K562 (cell line): Measurements from ENCODE around the gene RASD1. TPM values are rescaled to one million over a fixed set of nuclear protein-coding genes. Genes with fewer than 3 reads are reported as not detected.

Experiments used
- ATAC-seq: fragments of 200-7000 bp; cut with Tn5 transposase; 3 replicates; pipeline ENCODE4 v1.9.1; 2020; ENCODE audit warnings: moderate library complexity
- BruUV-seq: library from RNA; stranded (reverse); fragments of 400-500 nt; replicated peaks from 2 replicates; lab custom pipeline; 2021; lab: Mats Ljungman, UMichigan
- CTCF ChIA-PET: fragments of 300-600 bp; formaldehyde crosslinking; extraction: SDS; loops from one replicate; lab custom pipeline; 2021; ENCODE audit warnings: low intra/inter-chr PET ratio; lab: Yijun Ruan, JAX
- POLR2A ChIA-PET: fragments of 300-600, 350-650 bp; sonication (Branson Sonifier 250); formaldehyde crosslinking; extraction: SDS; loops from one replicate; lab custom pipeline; 2021; ENCODE audit warnings: antibody characterized with exemption, inconsistent platforms; lab: Yijun Ruan, JAX
- DNase-seq, 4 experiments: peaks; one replicate each; pipeline versions ENCODE4 v3.0.0 to v3.0.0-alpha.2; 2011 to 2018; ENCODE audit warnings: low spot score in 3 of 4, mixed read lengths in 3 of 4; ENCODE audit errors: extremely low read depth in 1 of 4
- FAIRE-seq: peaks from 2 replicates; lab custom pipeline; 2011; peaks lifted over from hg19 to GRCh38; lab: Jason Lieb, UNC
- H2AFZ ChIP-seq: 2 replicates; pipeline ENCODE4 v1.6.0; 2011; ENCODE audit warnings: low read depth, low read length, control low read depth, inconsistent platforms
- H3K27ac ChIP-seq: fragments of 200-600 bp; 3 replicates; pipeline ENCODE4 v1.8.0; 2011; ENCODE audit warnings: low read depth, mild to moderate bottlenecking, control low read depth, inconsistent platforms, low read length, moderate library complexity, mixed read lengths; ENCODE audit errors: extremely low read depth
- H3K27me3 ChIP-seq, 2 experiments: fragments of 300-600 bp in 1 of 2; 2 replicates in 1 of 2; 3 replicates in 1 of 2; pipeline versions ENCODE4 v1.6.0 to v1.8.0; 2011; ENCODE audit warnings: inconsistent platforms in 2 of 2, low read length in 2 of 2, mild to moderate bottlenecking in 1 of 2, mixed read lengths in 1 of 2, moderate library complexity in 1 of 2; ENCODE audit not compliant: control insufficient read depth in 2 of 2, insufficient read depth in 2 of 2
- H3K36me3 ChIP-seq: fragments of 300-600 bp; 3 replicates; pipeline ENCODE4 v1.8.0; 2011; ENCODE audit warnings: mild to moderate bottlenecking, low read length, inconsistent platforms; ENCODE audit not compliant: control insufficient read depth, insufficient read depth
- H3K4me1 ChIP-seq, 2 experiments: fragments of 200-600 bp in 1 of 2; replicated peaks in 1 of 2; 2 replicates in 1 of 2; 3 replicates in 1 of 2; pipeline versions ENCODE4 v1.5.1 to v1.8.0; 2011; ENCODE audit warnings: inconsistent platforms in 2 of 2, low read length in 2 of 2, mild to moderate bottlenecking in 1 of 2, mixed read lengths in 1 of 2, moderate library complexity in 1 of 2; ENCODE audit not compliant: control insufficient read depth in 2 of 2, insufficient read depth in 2 of 2
- H3K4me2 ChIP-seq: 2 replicates; pipeline ENCODE4 v1.6.1; 2011; ENCODE audit warnings: low read length, control low read depth, inconsistent platforms, mixed read lengths; ENCODE audit not compliant: insufficient read depth
- H3K4me3 ChIP-seq: fragments of 200-600 bp; sonication (generic), shearing (Covaris generic); 2 replicates; pipeline ENCODE4 v1.5.1; 2016; ENCODE audit warnings: control low read depth, inconsistent platforms
- H3K79me2 ChIP-seq: fragments of 200-600 bp; 3 replicates; pipeline ENCODE4 v1.8.0; 2011; ENCODE audit warnings: low read length, inconsistent platforms; ENCODE audit not compliant: control insufficient read depth, insufficient read depth
- H3K9ac ChIP-seq, 2 experiments: 2 replicates each; pipeline versions ENCODE4 v1.6.0 to v1.6.1; 2011; ENCODE audit warnings: low read depth in 2 of 2, low read length in 2 of 2, control low read depth in 1 of 2, inconsistent platforms in 1 of 2, mild to moderate bottlenecking in 1 of 2, mixed read lengths in 1 of 2; ENCODE audit not compliant: insufficient read depth in 1 of 2
- H3K9me1 ChIP-seq: one replicate; pipeline ENCODE4 v1.6.0; 2011; ENCODE audit warnings: inconsistent platforms, mild to moderate bottlenecking, low read length, moderate library complexity; ENCODE audit not compliant: control insufficient read depth, insufficient read depth
- H3K9me3 ChIP-seq: replicated peaks from 2 replicates; pipeline ENCODE4 v1.5.1; 2011; ENCODE audit warnings: low read depth, low read length, inconsistent platforms; ENCODE audit not compliant: control insufficient read depth, insufficient read depth
- H4K20me1 ChIP-seq: replicated peaks from 2 replicates; pipeline ENCODE4 v1.6.1; 2011; ENCODE audit warnings: low read length, inconsistent platforms, mixed read lengths; ENCODE audit not compliant: control insufficient read depth, insufficient read depth
- ELF1 ChIP-seq: fragments of 200-800 bp; sonication (Bioruptor generic); IDR thresholded peaks from 2 replicates; pipeline ENCODE4 v1.6.1; 2016; ENCODE audit warnings: missing genetic modification characterization, missing compliant biosample characterization
- L3MBTL2 ChIP-seq: fragments of 450-650 bp; IDR thresholded peaks from 2 replicates; pipeline ENCODE4 v1.6.1; 2016; ENCODE audit warnings: mild to moderate bottlenecking, moderate library complexity
- RFX5 ChIP-seq: IDR thresholded peaks from 2 replicates; pipeline ENCODE4 v1.6.1; 2011; ENCODE audit warnings: low read depth, mild to moderate bottlenecking, improper control_type of control experiment, low read length
- ZHX1 ChIP-seq: fragments of 150-350 bp; conservative IDR thresholded peaks from 2 replicates; pipeline ENCODE4 v1.6.1; 2014; ENCODE audit warnings: low read length
- ZNF24 ChIP-seq: fragments of 450-650 bp; IDR thresholded peaks from 2 replicates; pipeline ENCODE4 v1.6.1; 2016
- WGBS: fragments of 100-300 bp; shearing (Covaris generic); methylation state at CpG from one replicate; pipeline ENCODE4 v1.1.6; 2016; ENCODE audit warnings: low coverage, mixed read lengths; ENCODE audit not compliant: insufficient coverage; ENCODE audit errors: missing lambda C conversion rate; 5-methylcytosine and 5-hydroxymethylcytosine counted together
- in situ Hi-C: fragments of 300-500 bp; cut with MboI; formaldehyde crosslinking; loops from 4 replicates; pipeline ENCODE4 v1.15.0; 2018; ENCODE audit warnings: inconsistent platforms, mixed read lengths
- intact Hi-C: fragments of 100-400 bp; cut with micrococcal nuclease; formaldehyde crosslinking; loops from 2 replicates; pipeline ENCODE4 v1.14.2; 2022
- polyA plus RNA-seq, 8 experiments: library from polyadenylated mRNA; depleted of rRNA in 4 of 8; stranded (reverse) in 5 of 8; unstranded in 3 of 8; fragments of >200 nt; fragmentation: Nextera tagmentation in 2 of 8; fragmentation: Illumina TruSeq in 1 of 8; extraction: Ambion mirVana in 2 of 8; extraction: Trizol in 1 of 8; gene quantifications; 2 replicates each; pipeline versions ENCODE4 v1.2.1 to v1.2.3, GENCODE V29; 2011 to 2014; ENCODE audit warnings: inconsistent platforms in 1 of 8, missing spikeins in 1 of 8
- total RNA-seq, 7 experiments: library from RNA; depleted of rRNA in 6 of 7; stranded (reverse); fragments of >200 nt in 6 of 7; fragmentation: Illumina TruSeq in 2 of 7; extraction: Trizol in 2 of 7; gene quantifications; 2 replicates each; pipeline versions ENCODE4 v1.2.1 to v1.2.3, GENCODE V29; 2011 to 2021; ENCODE audit warnings: low replicate concordance in 1 of 7

RASD1 gene
- total and polyA plus RNA-seq, 9 of the 15 experiments (the other 6 are each of a cell fraction or from before 2014, with no cell fraction given): 0.11 TPM; not detected in 8

- TF ChIP-seq L3MBTL2: peak; percentile 25; the same call in 1 of the 2 replicates
- TF ChIP-seq ZHX1: no peak
Measured at GRCh38 chr17:17537311-17538099, 41.3 kb upstream of the RASD1 start (continued).

- FAIRE-seq (no peak), DNase-seq (no peak), ATAC-seq (no peak)
- POLR2A ChIA-PET: no interaction called here
- Histone ChIP-seq H3K4me1 (peaks cover 5 to 27% of the 10 kb centered on the region in 2 experiments; a peak in 4 of 5 replicates), H3K9ac (peak overlapping the region in 1 of 2 experiments; percentile 52; a peak in 1 of 4 replicates), H3K9me1 (no peaks in the 10 kb centered on the region), H3K27ac (no peak overlapping the region), H3K36me3 (no peaks in the 10 kb centered on the region), H3K27me3 (no peaks in the 10 kb centered on the region), H4K20me1 (no peaks in the 10 kb centered on the region), H3K79me2 (no peaks in the 10 kb centered on the region), H3K4me2 (no peak overlapping the region), H3K4me3 (no peak overlapping the region), H2AFZ (no peak overlapping the region), H3K9me3 (no peaks in the 10 kb centered on the region)
- CTCF ChIA-PET: no interaction called here
- no TSS peak for BruUV-seq
- intact Hi-C loops (no loop called here), in situ Hi-C loops (no loop called here)
- WGBS: 78% methylated on average over 8 of the region's 15 CpGs
- TF ChIP-seq ZNF24 (no peak), ELF1 (tag) (no peak), RFX5 (no peak)
Measured at GRCh38 chr17:17536702-17537101, 40.5 kb upstream of the RASD1 start.
